ENCODE measurements around the gene FAM111B. TPM values are rescaled to one million over a fixed set of nuclear protein-coding genes. Genes with fewer than 3 reads are reported as not detected.

FAM111B gene
- total RNA-seq, 1 donor from 2014 or later = 13.2 TPM

DNA sequence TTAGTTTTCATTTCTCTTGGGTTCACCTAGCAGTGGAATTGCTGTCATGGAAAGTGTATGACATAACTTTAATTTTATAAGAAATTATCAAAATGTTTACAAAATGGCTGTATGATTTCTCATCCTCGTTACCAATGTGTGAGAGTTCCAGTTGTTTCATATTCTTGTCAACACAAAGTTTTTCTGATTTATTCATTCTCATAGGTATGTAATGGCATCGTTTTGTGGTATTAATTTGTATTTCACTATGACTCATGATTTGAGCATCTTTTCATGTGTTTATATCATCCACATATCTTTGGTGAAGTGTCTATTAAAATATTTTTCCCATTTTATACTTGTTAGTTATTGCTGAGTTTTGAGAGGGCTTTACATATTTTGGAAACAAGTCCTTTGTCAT is 5.5 kb downstream of the FAM111B start:
- peaks cover 5% of the 10 kb centered on the region for H3K4me1 Mint-ChIP-seq (ENCODE audit: unreplicated experiment)
- H3K4me3 Mint-ChIP-seq = no peak overlapping the region
- DNase-seq (ENCODE audit: extremely low spot score, unreplicated experiment) = no peak
- TF ChIP-seq, protein P1, sequence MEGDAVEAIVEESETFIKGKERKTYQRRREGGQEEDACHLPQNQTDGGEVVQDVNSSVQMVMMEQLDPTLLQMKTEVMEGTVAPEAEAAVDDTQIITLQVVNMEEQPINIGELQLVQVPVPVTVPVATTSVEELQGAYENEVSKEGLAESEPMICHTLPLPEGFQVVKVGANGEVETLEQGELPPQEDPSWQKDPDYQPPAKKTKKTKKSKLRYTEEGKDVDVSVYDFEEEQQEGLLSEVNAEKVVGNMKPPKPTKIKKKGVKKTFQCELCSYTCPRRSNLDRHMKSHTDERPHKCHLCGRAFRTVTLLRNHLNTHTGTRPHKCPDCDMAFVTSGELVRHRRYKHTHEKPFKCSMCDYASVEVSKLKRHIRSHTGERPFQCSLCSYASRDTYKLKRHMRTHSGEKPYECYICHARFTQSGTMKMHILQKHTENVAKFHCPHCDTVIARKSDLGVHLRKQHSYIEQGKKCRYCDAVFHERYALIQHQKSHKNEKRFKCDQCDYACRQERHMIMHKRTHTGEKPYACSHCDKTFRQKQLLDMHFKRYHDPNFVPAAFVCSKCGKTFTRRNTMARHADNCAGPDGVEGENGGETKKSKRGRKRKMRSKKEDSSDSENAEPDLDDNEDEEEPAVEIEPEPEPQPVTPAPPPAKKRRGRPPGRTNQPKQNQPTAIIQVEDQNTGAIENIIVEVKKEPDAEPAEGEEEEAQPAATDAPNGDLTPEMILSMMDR (conservative IDR thresholded peaks at IDR 0.05) = no peak
- no peak overlapping the region for H3K27ac Mint-ChIP-seq
- H3K27me3 Mint-ChIP-seq = peaks cover 8% of the 10 kb centered on the region
- peaks cover 44% of the 10 kb centered on the region for H3K36me3 Mint-ChIP-seq
- peaks cover under 1% of the 10 kb centered on the region for H3K9me3 Mint-ChIP-seq

DNA sequence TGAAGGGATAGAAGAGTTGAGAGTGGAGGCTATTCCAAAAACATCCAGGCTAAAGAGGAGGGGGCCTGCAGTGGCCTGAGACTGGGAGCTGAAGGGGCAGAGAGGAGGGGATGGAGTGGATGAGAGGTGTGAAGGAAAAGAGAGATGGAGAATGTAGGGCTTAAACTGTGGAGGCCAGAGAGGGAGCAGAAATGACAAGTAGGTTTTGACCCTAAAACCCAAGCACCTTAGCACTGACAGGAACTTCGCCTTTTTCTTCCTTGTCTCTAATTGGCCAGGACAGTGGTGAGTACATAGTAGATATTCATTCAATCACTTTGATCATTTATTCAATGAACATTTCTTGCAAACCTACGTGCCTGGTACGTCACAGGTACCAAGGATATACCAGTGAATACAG is 7.3 kb downstream of the FAM111B start:
- DNase-seq (ENCODE audit: extremely low spot score, unreplicated experiment) = no peak
- Mint-ChIP-seq H3K9me3 (peaks cover 9% of the 10 kb centered on the region), H3K36me3 (peaks cover 43% of the 10 kb centered on the region), H3K27me3 (no peaks in the 10 kb centered on the region), H3K4me3 (no peak overlapping the region), H3K27ac (no peak overlapping the region), H3K4me1 (ENCODE audit: unreplicated experiment) (no peaks in the 10 kb centered on the region)
- TF ChIP-seq, protein P1 (conservative IDR thresholded peaks at IDR 0.05) = no peak

DNA sequence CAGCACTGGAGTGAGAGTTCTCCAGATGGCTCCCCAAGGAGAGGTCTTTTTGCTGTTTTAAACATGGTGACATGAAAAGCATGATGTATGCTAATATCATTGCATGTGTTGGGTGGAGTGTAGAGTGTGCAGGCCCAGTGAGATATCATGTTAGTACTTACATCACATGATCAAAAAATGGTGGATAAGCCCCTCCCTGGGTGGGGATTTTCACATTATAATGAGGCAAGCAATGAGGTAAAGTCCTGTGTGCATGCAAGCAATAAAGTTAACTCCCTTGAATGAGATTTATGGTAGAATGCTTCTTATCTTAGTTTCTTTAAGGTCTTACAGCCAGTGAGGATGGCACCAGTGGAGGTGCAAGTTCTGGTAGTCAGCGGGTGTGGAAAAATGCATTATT is 8.5 kb downstream of the FAM111B start:
- Mint-ChIP-seq H3K9me3 (peaks cover 9% of the 10 kb centered on the region), H3K36me3 (peaks cover 46% of the 10 kb centered on the region), H3K27me3 (no peaks in the 10 kb centered on the region), H3K4me1 (ENCODE audit: unreplicated experiment) (no peaks in the 10 kb centered on the region), H3K4me3 (no peak overlapping the region), H3K27ac (no peak overlapping the region)
- TF ChIP-seq, protein P1 (conservative IDR thresholded peaks at IDR 0.05) = no peak
- DNase-seq (ENCODE audit: extremely low spot score, unreplicated experiment) = no peak

DNA sequence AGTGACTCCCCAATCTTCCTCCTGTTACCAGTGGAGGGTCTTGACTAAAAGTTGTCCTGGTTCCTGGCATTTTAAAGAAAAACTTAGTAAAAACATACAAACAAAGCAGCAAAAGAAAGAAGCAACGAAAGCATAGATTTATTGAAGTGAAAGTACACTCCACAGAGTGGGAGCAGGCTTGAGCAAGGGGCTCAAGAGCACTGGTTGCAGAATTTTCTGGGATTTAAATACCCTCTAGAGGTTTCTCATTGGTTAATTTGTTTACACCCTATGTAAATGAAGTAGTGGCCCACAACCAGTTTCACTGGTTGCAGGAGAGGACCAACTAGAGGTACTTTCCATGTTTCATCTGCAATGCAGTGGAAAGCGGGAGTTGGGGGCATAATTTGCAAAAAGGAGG is 10.7 kb downstream of the FAM111B start:
- TF ChIP-seq, protein P1 (conservative IDR thresholded peaks at IDR 0.05) = no peak
- H3K27ac Mint-ChIP-seq = no peak overlapping the region
- H3K4me3 Mint-ChIP-seq = no peak overlapping the region
- DNase-seq (ENCODE audit: extremely low spot score, unreplicated experiment) = no peak
- peaks cover 43% of the 10 kb centered on the region for H3K36me3 Mint-ChIP-seq
- H3K9me3 Mint-ChIP-seq = peaks cover 14% of the 10 kb centered on the region
- no peaks in the 10 kb centered on the region for H3K4me1 Mint-ChIP-seq (ENCODE audit: unreplicated experiment)
- no peaks in the 10 kb centered on the region for H3K27me3 Mint-ChIP-seq

DNA sequence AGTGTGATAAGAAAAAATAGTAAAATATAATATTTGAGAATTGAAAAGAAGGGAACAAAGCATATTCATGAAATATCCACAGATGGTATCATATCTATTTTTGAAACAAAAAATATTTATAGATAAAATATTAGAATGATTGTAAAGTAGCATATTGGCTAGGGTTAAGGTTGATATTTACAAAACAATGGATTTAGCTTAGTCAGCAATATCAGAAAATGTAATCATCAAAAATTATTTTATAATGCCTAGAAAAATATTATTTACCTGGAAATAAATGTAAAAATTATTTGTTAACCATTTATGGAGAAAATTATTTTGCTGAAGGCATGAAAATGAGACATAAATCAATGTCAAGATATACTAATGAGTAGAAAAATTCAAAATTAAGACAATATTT is 12.8 kb downstream of the FAM111B start:
- Mint-ChIP-seq H3K4me3 (no peak overlapping the region), H3K27me3 (no peaks in the 10 kb centered on the region), H3K27ac (no peak overlapping the region), H3K4me1 (ENCODE audit: unreplicated experiment) (no peaks in the 10 kb centered on the region), H3K9me3 (peaks cover 20% of the 10 kb centered on the region), H3K36me3 (peaks cover 35% of the 10 kb centered on the region)
- no peak for DNase-seq (ENCODE audit: extremely low spot score, unreplicated experiment)
- TF ChIP-seq, protein P1 (conservative IDR thresholded peaks at IDR 0.05) = no peak
